ENCODE measurements around the gene DHX32.
A peak's percentile ranks its signal among the peaks of the same experiment; 100 is the strongest.

The DHX32 gene

DNA sequence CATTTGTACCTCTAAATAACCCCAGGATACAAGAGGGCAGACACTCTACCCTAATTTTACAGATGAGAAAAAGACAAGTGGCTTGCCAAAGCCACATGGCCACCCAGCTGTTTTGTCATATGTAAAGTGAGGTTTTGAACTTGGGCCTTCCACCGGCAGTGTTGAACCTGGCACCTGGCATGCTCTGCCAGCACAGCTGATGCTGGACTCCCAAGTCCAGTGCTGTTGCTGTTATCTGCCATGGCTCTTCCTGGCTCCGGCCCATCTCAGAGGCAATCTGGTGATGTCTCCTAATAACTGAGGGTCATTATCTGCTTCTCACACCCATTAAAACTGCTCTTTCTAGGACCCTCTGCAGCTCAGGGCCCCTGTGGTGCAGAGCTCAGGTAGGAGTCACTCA lies 32.7 kb downstream of the DHX32 start:
- DNase-seq (ENCODE audit: low spot score) = no peak

DNA sequence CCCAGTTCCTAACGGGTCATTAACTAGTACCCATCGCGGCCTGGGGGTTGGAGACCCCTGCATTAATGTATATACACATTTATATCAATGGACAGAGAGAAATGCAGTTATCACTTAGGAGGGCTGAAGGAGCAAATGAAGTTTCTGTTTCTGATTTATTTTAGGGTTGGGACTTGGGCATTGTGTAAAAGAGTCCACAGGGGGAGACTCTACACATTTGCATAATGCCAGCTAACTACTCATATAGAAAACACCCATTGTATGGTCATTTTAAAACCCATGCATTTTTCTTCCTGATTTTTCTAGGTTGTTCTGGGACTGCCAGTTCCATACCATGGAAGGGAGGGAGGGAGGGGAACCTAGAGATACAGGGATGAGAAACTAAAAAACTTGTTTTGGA lies 34.2 kb downstream of the DHX32 start:
- DNase-seq (ENCODE audit: low spot score) = no peak

DNA sequence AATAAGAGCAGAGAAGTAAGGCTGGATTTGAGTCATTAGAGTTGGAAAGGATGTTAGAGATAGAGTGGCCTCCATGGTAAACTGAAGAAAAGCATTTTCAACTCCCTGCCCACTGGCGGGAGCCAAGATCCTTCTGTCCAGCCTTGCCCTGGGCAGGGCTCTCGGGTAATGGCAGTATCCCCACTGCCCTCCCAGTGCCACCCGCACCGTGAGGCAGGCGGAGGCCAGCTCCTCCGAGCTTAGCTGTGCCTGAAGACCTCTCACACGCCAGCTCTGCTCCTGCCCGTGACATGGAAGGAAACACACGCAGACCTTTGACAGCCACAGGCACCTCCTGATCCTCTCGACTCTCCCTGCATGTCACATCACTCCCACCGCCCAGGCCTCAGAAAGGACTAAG lies 35.5 kb downstream of the DHX32 start:
- no peak for DNase-seq (ENCODE audit: low spot score)

DNA sequence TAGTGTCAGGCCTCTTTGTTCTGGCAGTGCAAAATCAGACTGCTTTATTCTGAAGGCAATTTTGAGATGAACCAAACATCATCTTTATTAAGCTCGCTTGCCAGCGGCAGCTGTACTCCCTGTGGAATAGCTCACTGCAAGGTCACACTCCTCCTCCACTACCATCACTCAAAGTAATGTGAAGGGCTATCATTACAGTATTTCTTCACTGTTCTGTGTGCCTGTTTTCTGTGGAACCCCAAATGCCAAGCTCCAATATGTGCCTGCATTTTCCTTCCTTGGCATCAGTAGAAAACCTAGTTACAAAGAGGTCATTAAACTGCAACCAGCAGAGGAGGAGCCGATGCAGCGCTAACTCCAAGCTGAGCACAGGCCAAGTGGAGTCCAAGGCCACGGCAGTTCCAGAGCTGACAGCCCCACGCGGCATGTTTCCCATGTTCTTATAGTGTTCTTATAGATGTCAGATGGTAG lies 36.3 kb downstream of the DHX32 start:
- peak; percentile 45 for DNase-seq (ENCODE audit: low spot score)

DNA sequence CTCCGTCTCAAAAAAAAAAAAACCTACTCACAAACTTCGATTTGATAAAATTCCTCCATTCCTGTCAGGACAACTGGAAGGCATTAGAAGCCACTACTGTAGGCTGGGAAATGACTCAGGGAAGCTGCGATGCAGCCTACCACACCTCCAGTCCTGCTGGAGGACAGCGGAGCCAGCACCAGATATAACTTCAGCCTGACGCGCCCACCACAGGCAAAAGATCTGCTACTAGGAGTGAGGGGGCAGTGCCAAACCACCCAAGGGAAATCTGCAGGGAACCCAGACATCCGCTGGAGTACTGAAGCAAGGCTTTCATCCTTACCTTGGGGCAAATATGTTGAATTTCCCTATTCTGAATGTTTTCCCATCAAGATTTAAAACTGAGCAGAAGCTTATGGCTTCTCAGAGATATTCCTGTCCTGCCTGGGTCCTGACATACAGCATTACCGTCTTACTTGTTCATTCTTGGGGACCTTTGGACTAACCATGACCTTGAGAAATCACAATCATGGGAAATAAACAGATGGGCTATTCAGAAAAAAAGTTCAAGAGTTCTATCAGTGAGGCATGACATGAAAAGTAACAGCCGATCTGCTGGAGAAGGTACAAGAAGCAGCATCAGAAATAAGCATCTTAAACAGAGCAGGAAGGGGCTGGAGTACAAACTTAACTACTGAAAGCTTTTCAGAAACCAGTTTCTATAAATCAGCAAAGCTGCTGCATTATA lies 37.3 kb downstream of the DHX32 start:
- DNase-seq (ENCODE audit: low spot score) = no peak

DNA sequence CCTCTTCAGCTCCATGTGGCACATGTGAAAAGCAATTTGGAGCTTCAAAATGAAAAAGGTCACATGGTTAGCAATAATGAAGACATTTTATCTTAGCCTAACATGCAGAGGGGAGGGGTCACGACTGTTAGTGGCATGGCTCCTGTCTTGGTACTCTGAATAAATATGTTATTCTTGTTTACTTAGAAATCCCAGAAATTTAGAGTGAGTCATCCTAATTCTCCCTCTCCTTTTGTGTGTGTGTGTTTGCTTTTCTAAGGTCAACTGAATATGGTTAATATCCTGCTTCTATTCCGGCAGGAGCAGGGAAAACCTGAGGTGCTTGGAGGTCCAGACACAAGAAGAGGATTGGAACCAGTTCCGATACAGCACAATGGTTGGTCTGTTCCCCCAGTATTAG lies 40.1 kb downstream of the DHX32 start:
- no peak for DNase-seq (ENCODE audit: low spot score)

DNA sequence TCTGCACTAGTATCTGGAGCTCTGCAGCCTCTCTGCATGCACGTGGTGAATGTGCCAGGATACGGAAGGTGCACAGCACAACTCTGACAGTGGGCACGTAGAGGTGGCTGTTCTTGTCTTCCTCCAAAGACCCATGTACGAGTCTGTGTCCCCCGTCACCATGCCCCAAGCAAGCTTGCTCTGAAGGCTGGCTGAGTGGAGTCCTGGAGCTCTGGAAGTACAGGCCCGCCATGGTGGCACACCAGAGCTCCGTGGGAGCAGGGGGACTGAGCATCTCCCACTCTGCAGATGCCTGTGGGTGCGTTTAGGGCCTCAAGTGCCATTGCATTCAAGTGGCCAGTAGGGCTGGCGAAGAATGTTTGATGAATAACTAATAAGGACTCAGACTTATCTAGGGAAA lies 40.7 kb downstream of the DHX32 start:
- DNase-seq (ENCODE audit: low spot score) = no peak

DNA sequence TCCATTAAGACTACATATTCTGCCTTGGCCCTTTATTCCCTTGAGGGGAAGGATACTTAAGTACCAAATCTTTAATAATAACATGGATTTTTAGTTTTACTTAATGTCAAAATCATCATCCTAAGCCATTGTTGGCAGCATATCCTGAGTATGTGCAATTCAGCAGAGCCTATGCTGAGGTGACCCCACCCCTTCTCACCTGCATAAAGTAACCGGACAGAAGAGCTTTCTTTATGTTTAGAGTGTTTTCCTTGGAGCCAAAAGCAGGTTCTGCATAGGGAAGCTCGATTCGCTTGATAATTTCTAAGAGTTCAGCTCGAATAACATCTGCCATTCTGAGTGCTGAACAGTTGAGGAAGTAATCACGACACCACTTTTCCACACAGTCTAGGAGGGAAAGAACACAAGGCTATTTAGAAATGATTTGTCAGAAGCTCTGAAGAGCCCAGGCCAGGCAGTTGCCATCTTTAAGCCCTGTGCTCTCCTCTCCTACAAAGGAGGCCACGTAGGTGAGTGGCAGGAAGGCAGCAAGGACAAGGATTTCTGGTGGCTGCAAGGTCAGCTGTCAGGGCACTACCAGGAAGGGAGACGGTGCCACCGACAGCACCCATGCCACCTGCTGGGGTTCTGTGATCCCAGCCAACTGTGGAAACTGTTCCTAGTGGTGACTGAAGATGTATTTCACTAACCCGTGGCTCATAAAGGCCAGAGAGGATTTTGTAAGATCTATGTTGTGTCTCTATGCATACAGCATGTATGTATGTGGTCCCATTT lies 42.1 kb downstream of the DHX32 start:
- no peak for DNase-seq (ENCODE audit: low spot score)

DNA sequence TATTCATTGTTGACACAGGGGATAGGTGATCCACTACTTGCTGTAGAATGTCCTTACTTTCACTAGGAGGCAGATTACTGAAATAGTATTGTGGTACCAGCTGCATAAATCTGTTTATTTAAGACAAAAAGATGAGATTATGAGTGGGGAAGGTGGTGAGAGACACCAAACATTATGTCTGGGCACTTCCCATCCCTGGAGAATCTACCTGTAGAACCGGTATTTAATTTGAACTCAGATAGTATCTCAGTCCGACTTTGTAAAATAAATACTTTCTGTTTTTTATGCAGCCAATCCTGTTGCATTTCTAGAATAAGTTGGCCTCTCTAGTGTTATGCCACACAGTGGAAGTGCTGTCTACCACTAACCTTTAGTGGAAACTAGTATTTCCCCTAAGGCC lies 44.3 kb downstream of the DHX32 start:
- DNase-seq (ENCODE audit: low spot score) = no peak

DNA sequence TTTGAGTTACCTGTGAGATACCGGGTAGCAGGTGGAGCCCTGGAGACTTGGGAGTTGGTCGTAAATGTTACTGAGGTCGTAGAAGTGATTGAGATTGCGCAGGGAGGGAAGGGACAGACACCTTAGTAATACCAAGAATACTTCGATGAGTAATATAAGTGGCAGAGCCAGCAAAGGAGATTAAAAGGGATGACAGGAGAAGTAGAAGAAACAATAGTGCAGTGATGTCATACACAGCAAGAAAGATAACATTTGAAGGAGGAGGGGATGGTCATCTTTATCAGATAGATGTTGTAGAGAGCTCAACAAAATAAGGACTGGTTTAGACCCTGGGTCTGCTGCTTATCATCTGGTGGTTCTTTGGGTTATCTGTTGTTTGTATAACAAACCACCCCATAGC lies 52.8 kb downstream of the DHX32 start:
- DNase-seq (ENCODE audit: low spot score) = no peak

DNA sequence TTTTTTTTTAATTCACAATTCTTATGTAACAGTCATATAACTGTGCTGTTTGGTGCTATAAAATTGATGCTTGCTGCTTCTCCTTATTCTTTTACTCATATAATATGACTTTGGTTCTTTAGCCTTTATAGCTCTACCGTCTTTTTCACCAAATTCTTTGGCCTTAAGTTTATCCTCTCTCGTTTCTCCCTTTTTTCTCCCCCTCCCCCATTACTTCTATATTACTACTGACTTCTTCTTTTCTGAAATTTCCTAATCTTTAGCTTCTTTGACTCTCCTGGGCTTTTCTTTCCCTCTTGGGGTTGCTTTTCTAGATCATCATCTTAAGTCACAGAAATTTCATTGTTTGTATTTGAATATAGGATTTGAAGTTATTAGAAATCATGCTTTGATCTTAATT lies 54.0 kb downstream of the DHX32 start:
- no peak for DNase-seq (ENCODE audit: low spot score)

DNA sequence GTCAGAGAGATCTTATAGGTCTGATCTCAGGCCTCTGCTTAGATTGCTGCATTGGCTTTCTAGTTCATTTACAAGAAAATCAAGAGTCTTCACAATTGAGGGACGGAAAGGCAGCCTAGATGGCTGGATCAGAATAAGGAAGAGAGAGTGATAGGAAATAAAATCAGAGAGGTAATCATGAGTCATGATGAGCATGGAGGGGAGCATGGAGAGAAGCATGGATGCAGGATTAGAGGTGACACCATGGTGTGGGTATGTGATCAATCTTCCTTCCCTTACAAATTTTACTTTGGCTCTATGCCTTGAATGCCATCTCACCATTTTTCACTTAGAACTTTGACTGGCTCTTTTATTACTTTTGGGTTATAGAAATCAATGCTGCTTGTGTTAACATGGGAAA lies 56.4 kb downstream of the DHX32 start:
- no peak for DNase-seq (ENCODE audit: low spot score)

DNA sequence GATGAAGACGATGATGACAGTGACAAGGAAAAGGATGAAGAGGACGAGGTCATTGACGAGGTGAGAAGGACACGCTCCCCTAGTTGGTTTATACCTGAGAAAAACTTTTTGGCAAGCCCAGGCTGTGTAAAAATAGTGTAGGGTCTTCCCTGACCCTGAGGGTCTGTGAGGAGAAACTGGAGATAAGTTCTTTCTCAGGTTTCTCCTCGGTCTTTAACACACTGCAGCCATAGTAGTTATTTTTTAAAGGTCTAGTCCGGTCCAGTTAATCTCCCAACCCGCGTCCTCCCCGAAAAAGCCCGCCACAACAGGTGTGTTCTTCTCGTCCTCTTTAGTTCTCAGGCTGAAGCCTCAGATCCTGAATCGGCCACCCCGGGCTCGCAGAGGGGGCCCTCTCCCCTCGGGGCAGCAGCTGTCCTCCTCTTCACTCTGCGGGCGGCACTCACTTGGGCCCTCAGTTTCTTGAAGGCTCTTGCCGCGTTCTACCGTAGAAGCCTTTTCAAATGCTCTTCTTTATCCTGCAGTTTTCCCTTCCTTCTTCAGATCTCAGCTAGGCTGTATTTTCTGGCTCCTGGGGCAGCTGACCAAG lies 57.3 kb downstream of the DHX32 start:
- DNase-seq (ENCODE audit: low spot score) = no peak

DNA sequence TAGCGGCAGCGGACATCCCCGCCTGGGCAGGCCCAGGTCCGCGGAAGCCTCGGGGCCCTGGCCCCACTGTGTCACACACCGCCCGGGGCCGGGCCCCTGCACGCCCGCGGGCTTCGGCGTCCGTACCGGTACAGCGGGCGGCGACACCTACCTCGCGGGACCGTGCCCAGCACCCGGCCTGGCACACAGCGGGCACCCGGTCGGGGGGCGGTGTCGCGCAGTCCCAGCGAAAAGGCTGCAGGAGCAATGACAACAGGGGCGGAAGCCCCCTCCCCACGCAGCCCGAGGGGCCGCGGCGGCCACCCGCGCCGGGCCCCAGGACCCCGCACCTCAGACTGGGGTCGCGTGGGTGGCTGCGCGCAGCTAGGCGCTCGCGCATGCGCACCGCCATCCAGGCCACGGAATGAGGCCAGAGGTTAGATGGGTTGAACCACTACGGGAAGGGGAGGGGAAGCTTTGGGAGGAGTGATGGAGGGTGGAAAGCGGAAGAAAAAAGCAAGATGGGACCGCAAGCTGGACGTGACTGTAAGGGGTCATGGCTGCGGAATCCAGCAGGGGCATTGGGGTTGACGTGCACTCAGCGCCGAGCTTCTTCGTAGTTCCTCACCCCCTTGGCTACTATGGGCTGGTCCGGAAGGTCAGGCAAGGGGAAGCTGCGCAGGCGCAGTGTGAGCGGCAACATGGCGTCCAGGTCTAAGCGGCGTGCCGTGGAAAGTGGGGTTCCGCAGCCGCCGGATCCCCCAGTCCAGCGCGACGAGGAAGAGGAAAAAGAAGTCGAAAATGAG lies 58.0 kb downstream of the DHX32 start, which contains the start of the genes BCCIP and UROS:
TSS of gene BCCIP (plus strand) at position 669 of the 785 bp plus-strand sequence. CDS start at position 681, 12 bp downstream.
TSS of gene UROS (minus strand) at position 381 of the 785 bp plus-strand sequence. CDS start 6,759 bp downstream, outside the sequence.
- peak; percentile 88 for DNase-seq (ENCODE audit: low spot score)

DNA sequence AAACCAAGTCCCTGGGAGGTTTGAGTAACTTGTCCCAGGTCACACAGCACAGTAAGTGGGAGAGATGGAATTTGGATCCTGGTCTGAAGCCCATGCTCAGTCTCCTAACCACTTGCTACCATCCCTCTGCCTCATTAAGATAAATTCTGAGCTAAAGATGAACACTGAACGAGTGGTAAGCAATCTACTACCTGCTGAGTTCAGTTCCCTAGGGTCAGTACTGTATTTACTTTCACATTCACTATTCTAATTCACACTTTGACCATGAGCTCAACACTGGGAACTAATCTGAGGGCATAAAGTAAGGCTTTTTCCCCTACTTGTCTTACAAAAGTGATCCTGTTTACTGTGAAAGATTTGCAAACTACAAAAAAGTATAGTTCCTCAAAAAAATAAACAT lies 60.4 kb downstream of the DHX32 start:
- DNase-seq (ENCODE audit: low spot score) = no peak

DNA sequence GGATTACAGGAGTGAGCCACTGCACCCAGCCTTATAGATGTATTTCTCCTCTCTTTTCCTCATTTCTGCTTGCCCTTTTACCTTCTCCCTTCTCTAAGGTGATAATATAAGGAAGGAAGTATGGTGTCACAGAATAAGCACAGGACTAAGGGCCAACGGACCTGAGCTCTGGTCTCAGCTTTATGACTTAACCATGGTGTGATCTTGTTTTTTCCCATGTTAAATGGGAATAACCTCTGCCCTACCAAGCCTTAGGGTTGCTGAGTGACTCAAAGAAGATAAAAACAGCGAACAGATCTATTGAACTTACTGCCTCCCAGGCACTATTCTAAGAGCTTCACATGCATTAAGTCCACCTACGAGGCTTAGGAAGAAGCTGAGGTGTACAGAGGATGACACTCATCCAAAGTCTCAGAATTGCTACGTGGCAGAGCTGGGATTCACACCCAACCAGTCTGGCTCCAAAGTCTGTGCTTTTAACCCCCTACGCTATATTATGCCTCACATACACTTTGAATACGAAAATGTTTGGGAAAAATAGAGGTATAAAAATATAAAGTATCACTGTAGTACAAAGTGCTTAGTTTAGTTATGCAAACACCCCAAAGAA lies 63.6 kb downstream of the DHX32 start:
- DNase-seq (ENCODE audit: low spot score) = peak; percentile 77

DNA sequence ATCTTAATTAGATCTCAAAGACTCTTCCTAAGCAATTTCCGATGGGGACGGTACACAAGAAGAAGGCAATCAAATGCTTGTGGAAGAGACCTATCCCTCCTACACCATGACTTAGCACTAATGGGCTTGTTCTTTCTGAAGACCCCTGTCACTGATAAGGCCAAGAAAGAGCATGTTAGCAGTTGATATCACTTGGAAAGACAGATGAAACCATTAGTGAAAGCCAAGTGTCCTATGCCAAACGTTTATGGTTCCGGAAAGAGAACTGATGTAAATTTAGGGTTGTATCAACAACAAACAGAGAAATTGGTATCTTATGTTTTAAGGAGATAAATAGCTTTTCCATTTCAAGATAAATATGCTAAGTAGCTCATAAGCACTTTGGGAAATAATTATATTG lies 64.5 kb downstream of the DHX32 start:
- no peak for DNase-seq (ENCODE audit: low spot score)

DNA sequence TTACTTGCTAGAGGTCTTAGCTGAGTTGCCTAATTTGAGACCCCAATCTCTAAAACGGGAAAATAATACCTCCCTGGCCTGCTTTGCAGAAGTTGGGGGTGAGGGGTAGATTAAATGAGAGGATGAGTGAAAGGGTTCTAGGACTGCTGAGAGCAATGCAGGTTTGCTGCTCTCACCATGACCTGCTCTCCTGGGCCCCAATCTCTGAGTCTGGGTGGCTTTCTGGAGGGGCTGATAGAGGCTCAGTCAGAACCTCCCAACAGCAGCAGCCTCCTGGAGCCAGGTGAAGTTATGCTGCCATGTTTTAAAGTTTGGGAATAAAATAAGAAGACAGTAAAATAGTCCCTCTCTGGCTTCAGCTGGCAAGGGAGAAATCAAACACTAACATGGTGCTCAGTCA lies 65.3 kb downstream of the DHX32 start:
- no peak for DNase-seq (ENCODE audit: low spot score)

DNA sequence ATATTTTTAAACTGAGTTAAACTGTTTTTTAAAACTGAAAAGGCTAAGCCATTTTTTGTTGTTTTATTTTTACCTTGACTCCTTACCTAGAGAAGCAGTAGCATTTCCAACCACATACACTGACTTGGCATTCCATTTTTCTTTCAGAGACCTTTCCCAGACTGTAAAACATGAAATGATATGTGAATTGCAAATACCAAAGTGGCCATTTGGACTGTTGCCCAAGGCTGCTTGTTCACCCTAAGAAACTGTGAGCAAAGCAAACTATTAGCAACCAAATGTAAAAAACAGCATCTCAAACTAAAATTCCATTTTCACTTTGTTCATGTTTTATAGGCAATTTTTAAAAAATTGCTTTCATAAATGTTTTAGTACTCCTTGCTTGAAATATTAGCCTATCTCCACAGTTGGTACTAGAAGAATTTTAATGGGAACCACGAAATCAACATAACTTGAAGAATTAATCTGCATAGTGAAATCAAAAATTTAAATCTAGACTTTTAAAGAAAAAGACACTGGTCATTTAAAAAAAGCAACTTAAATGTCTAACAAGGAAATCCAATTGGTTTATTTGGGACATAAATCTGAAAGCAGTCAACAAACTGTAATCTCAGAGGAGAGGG lies 68.9 kb downstream of the DHX32 start:
- no peak for DNase-seq (ENCODE audit: low spot score)

DNA sequence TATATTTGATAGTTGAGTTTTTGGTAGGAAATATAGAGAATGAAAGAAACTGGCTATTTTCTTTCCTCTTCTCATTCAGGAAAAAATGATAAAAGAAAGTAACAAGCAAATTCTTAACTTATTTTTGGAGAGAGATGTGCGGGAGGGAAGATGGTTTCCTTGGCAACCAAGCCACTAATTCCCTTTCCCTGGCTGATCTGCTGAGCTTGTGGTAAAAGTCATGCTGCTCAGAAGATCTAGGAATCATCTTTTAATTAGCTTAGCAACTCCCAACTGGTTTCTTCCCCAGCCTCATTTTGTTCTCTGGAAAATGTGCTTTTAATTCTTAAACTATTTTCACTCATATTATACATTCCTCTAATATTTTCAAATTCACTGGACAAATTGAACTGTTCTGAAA lies 69.8 kb downstream of the DHX32 start:
- DNase-seq (ENCODE audit: low spot score) = peak; percentile 53

DNA sequence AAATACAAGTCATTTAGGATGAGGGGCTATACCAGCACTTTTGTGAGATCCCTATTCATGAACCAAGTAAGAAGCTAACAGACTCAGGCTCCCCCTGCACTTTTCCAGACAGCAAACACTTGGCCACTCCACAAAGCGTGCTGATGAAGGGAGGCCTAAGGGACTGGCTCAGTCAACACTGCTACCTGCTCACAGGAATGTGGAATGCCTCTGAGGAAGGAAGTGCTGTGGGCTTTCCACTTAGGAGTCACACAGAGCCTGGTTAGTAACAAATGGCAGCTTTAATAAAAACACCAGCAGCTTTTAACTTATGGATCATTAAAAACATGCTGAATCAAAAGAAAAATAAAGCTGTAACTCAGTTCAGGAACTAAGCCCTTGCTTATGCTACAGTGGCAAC lies 73.0 kb downstream of the DHX32 start:
- no peak for DNase-seq (ENCODE audit: low spot score)
